Left lung (tissue), 10 donors: ENCODE data around the gene MPP3. TPM values are rescaled to one million over a fixed set of nuclear protein-coding genes. Genes with fewer than 3 reads are reported as not detected.
A peak's percentile ranks its signal among the peaks of the same experiment; 100 is the strongest.
"Not testable (repeated sequence)": the region's sequence is repeated elsewhere in the genome, so short reads cannot be mapped to it uniquely, and the experiment has no call there.

Experiments
- ATAC-seq: fragments of 200-7000 bp; cut with Tn5 transposase; one replicate; pipeline ENCODE4 v1.9.1; 2020; ENCODE audit warnings: moderate library complexity
- DNase-seq, 4 donors: peaks; one replicate each; pipeline ENCODE4 v3.0.0-alpha.2; 2013 to 2020
- H3K27ac ChIP-seq, 2 donors: fragments of 200-600 bp; sonication (generic) in 1 of 2; one replicate each; pipeline versions ENCODE4 v1.5.0 to v1.8.0; 2020 to 2021
- H3K27me3 ChIP-seq, 2 donors: fragments of 200-600 bp; sonication (generic) in 1 of 2; one replicate each; pipeline versions ENCODE4 v1.5.0 to v1.8.0; 2020 to 2021
- H3K36me3 ChIP-seq, 2 donors: fragments of 200-600 bp; sonication (generic) in 1 of 2; one replicate each; pipeline versions ENCODE4 v1.5.0 to v1.8.0; 2020 to 2021
- H3K4me1 ChIP-seq, 2 donors: fragments of 200-600 bp; one replicate each; pipeline ENCODE4 v1.8.0; 2021
- H3K4me3 ChIP-seq, 2 donors: fragments of 200-600 bp; sonication (generic) in 1 of 2; one replicate each; pipeline versions ENCODE4 v1.5.0 to v1.8.0; 2020 to 2021; ENCODE audit warnings: mild to moderate bottlenecking in 1 of 2
- H3K9me3 ChIP-seq, 2 donors: fragments of 200-600 bp; sonication (generic) in 1 of 2; one replicate each; pipeline versions ENCODE4 v1.5.0 to v1.8.0; 2020 to 2021
- intact Hi-C, 2 donors: fragments of 100-400 bp; cut with DNase I; formaldehyde crosslinking; loops; one replicate each; pipeline versions ENCODE4 v1.11.2 to v1.14.2; 2022
- polyA plus RNA-seq, 6 donors: library from polyadenylated mRNA; unstranded; fragments of 120-200 nt; gene quantifications; one replicate each; pipeline ENCODE4 v1.2.1, GENCODE V29; 2013; ENCODE audit not compliant: insufficient read length in 6 of 6
- total RNA-seq, 2 donors: library from RNA; stranded (reverse); fragmentation: NEBNext Ultra II Directional; extraction: Animal tissue kit (Norgen Biotek cat#: 25700); gene quantifications; one replicate each; pipeline ENCODE4 v1.2.1, GENCODE V29; 2021
- TF ChIP-seq, protein P1 (sequence below), 2 donors: fragments of 200-600 bp; sonication (generic) in 1 of 2; IDR thresholded peaks; one replicate each; pipeline versions ENCODE4 v1.5.0 to v1.8.0; 2021; ENCODE audit warnings: antibody characterized with exemption in 2 of 2
- donor health status: DM: no; HTN: yes; CAD: no.
- donor health status: DM: no; HTN: no; CAD: no.

The MPP3 gene
- total and polyA plus RNA-seq, 8 donors = 8.0 to 17.9 (median 13.0) TPM

DNA sequence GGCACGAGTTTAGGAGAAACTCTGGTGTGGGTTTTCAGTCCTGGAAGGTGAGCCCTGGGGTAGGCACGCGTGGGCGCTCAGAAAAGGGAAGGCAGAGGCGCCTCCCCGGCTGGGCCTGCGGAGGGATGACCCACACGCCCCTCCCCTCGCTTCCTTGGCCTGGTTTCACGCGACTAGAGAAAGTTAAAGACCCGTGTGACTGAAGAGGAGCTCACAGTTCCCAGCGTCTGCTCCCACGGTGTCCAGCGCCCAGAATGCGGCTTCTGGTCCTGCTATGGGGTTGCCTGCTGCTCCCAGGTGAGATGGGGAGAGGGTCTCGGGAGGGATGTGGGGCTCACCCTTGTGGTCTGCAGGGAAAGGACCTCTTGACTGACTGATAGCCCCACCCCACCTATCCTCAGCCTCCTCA lies 14.0 kb upstream of the MPP3 start, which contains the start of gene CD300LG:
TSS of gene CD300LG (plus strand) at position 214 of the 409 bp plus-strand sequence. CDS start at position 255, 41 bp downstream.
- DNase-seq (peak in 1 of 4 donors; percentile 45), ATAC-seq (no peak)
- H3K27me3 ChIP-seq = peaks cover 0 to 5% of the 10 kb centered on the region in 2 donors
- H3K9me3 ChIP-seq = no peaks in the 10 kb centered on the region
- H3K4me3 ChIP-seq = peak within 1 kb of the TSS in 1 of 2 donors; percentile 19
- H3K27ac ChIP-seq = peak within 1 kb of the TSS in 1 of 2 donors; percentile 33
- intact Hi-C loops = no loop called here
- no peaks in the 10 kb centered on the region for H3K36me3 ChIP-seq
- TF ChIP-seq, protein P1, sequence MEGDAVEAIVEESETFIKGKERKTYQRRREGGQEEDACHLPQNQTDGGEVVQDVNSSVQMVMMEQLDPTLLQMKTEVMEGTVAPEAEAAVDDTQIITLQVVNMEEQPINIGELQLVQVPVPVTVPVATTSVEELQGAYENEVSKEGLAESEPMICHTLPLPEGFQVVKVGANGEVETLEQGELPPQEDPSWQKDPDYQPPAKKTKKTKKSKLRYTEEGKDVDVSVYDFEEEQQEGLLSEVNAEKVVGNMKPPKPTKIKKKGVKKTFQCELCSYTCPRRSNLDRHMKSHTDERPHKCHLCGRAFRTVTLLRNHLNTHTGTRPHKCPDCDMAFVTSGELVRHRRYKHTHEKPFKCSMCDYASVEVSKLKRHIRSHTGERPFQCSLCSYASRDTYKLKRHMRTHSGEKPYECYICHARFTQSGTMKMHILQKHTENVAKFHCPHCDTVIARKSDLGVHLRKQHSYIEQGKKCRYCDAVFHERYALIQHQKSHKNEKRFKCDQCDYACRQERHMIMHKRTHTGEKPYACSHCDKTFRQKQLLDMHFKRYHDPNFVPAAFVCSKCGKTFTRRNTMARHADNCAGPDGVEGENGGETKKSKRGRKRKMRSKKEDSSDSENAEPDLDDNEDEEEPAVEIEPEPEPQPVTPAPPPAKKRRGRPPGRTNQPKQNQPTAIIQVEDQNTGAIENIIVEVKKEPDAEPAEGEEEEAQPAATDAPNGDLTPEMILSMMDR (IDR thresholded peaks at IDR 0.05) = no peak
- H3K4me1 ChIP-seq = peaks cover 4 to 10% of the 10 kb centered on the region in 2 donors

- Histone ChIP-seq H3K4me3 (no peak overlapping the region), H3K36me3 (no peaks in the 10 kb centered on the region), H3K4me1 (peaks cover 10 to 11% of the 10 kb centered on the region in 2 donors), H3K27ac (peak overlapping the region in 1 of 2 donors; percentile 33), H3K9me3 (no peaks in the 10 kb centered on the region), H3K27me3 (no peaks in the 10 kb centered on the region)
- ATAC-seq = peak; percentile 98
- TF ChIP-seq, protein P1 (IDR thresholded peaks at IDR 0.05) = peak; percentile 98 to 99
- peak; percentile 42 to 96 (median 75) for DNase-seq
- intact Hi-C loops = no loop called here
These were observed 13.3 kb upstream of the MPP3 start for GRCh38 chr17:43846221-43846712.

DNA sequence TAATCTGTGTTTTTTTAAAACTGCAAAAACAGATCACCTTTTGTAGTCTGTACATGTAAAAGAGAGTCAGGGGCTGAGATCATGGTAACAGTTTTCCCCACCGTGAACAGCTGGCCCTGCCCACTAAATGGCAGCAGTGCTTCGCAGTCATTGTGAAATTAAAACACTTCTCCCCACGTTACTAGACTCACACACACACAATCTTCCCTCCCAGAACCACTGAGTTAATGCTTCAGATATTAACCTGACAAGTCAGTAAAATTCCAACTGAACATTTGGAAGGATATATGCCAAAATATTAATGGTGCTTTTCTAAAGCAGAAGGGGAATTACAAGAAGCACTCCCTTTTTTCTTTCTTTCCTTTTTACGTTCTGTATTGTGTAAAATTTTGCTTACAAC lies 12.8 kb upstream of the MPP3 start:
- Histone ChIP-seq H3K9me3 (no peaks in the 10 kb centered on the region), H3K27ac (no peak overlapping the region), H3K27me3 (no peaks in the 10 kb centered on the region), H3K4me1 (peaks cover 10 to 16% of the 10 kb centered on the region in 2 donors), H3K36me3 (no peaks in the 10 kb centered on the region), H3K4me3 (no peak overlapping the region)
- TF ChIP-seq, protein P1 (IDR thresholded peaks at IDR 0.05) = no peak
- intact Hi-C loops = no loop called here
- ATAC-seq = no peak
- no peak for DNase-seq

DNA sequence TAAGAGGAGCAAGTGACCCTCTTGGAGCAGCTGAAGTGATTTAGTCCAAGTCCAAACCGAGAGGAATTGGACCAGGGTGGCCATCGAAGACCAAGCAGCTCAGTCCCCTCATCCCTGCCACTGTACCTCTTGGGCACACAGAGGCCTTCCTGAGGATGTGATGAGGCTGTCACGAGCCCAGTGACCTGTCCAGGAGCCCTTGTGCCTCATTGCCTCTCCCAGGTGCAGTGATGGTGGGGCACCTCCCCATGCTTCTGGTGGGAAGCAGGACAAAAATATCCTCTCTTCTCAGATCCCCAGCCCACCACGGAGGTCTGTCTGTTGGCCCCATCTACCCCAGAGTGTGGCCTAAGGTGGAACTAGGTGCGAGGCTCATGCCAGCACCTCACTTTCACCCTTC lies 11.3 kb upstream of the MPP3 start:
- H3K4me1 ChIP-seq = peaks cover 10 to 18% of the 10 kb centered on the region in 2 donors
- TF ChIP-seq, protein P1 (IDR thresholded peaks at IDR 0.05) = no peak
- H3K27ac ChIP-seq = no peak overlapping the region
- DNase-seq = no peak
- intact Hi-C loops = no loop called here
- no peaks in the 10 kb centered on the region for H3K36me3 ChIP-seq
- ATAC-seq = no peak
- no peak overlapping the region for H3K4me3 ChIP-seq
- no peaks in the 10 kb centered on the region for H3K9me3 ChIP-seq
- no peaks in the 10 kb centered on the region for H3K27me3 ChIP-seq

GRCh38 chr17:43842975-43843325 lies 10.0 kb upstream of the MPP3 start:
- no peaks in the 10 kb centered on the region for H3K27me3 ChIP-seq
- TF ChIP-seq, protein P1 (IDR thresholded peaks at IDR 0.05) = no peak
- intact Hi-C loops = no loop called here
- H3K36me3 ChIP-seq = no peaks in the 10 kb centered on the region
- ATAC-seq (no peak), DNase-seq (no peak)
- H3K27ac ChIP-seq = no peak overlapping the region
- H3K9me3 ChIP-seq = no peaks in the 10 kb centered on the region
- H3K4me3 ChIP-seq = no peak overlapping the region
- peaks cover 10 to 18% of the 10 kb centered on the region in 2 donors for H3K4me1 ChIP-seq

- intact Hi-C loops, H3K27me3 ChIP-seq, H3K27ac ChIP-seq, H3K36me3 ChIP-seq, H3K4me3 ChIP-seq, H3K9me3 ChIP-seq: not testable (repeated sequence)
- peak in 2 of 4 donors; percentile 21 to 45 for DNase-seq
- peak; percentile 31 for ATAC-seq
- H3K4me1 ChIP-seq = peaks cover 10 to 18% of the 10 kb centered on the region in 2 donors
These were observed 9.4 kb upstream of the MPP3 start for GRCh38 chr17:43842091-43842974.
